PFSK-1 (cell line): Measurements from ENCODE around the gene CAMKK2.

ENCODE experiments used
- FOXP2 ChIP-seq: optimal IDR thresholded peaks from 2 replicates; pipeline ENCODE3; 2011; ENCODE audit warnings: borderline replicate concordance, control low read depth, inconsistent platforms; ENCODE audit not compliant: insufficient read depth; ENCODE audit errors: extremely low read length, extremely low read depth
- POLR2AphosphoS5 ChIP-seq: IDR thresholded peaks from 2 replicates; pipeline ENCODE4 v1.6.1; 2012; ENCODE audit warnings: low read depth, mild to moderate bottlenecking, control low read depth, low read length, moderate library complexity
- SIN3A ChIP-seq: IDR thresholded peaks from 2 replicates; pipeline ENCODE4 v1.6.1; 2012; ENCODE audit warnings: mild to moderate bottlenecking, low read length, moderate library complexity, borderline replicate concordance; ENCODE audit not compliant: insufficient read depth
- TAF1 ChIP-seq: IDR thresholded peaks from 2 replicates; pipeline ENCODE4 v1.6.1; 2012; ENCODE audit warnings: low read length, control low read depth, borderline replicate concordance; ENCODE audit not compliant: insufficient read depth
- TF ChIP-seq, protein P1 (sequence below), 2 experiments: IDR thresholded peaks; 2 replicates each; pipeline versions ENCODE4 v1.6.1 to v1.8.0; 2011 to 2012; ENCODE audit warnings: low read depth in 2 of 2, low read length in 2 of 2, control low read depth in 1 of 2, inconsistent platforms in 1 of 2, mild to moderate bottlenecking in 1 of 2, moderate library complexity in 1 of 2; ENCODE audit not compliant: insufficient read depth in 1 of 2

Gene CAMKK2

DNA sequence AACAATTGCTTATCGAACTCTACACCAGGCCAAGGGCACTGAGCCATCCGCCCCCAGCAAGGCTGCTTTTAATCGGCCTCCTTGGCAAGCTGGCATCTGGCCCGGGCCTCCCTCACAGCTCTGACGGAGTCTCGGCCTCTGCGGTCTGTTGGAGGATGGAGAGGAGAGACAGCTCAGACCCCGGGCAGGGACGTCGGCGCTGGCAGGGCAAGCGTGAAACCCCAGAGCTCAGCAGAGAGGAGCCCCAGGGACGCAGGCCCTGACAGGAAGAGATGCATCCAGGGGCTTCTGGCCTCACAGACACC, 17.5 kb downstream of the CAMKK2 start:
- no peak for TF ChIP-seq SIN3A
- no peak for TF ChIP-seq POLR2AphosphoS5

DNA sequence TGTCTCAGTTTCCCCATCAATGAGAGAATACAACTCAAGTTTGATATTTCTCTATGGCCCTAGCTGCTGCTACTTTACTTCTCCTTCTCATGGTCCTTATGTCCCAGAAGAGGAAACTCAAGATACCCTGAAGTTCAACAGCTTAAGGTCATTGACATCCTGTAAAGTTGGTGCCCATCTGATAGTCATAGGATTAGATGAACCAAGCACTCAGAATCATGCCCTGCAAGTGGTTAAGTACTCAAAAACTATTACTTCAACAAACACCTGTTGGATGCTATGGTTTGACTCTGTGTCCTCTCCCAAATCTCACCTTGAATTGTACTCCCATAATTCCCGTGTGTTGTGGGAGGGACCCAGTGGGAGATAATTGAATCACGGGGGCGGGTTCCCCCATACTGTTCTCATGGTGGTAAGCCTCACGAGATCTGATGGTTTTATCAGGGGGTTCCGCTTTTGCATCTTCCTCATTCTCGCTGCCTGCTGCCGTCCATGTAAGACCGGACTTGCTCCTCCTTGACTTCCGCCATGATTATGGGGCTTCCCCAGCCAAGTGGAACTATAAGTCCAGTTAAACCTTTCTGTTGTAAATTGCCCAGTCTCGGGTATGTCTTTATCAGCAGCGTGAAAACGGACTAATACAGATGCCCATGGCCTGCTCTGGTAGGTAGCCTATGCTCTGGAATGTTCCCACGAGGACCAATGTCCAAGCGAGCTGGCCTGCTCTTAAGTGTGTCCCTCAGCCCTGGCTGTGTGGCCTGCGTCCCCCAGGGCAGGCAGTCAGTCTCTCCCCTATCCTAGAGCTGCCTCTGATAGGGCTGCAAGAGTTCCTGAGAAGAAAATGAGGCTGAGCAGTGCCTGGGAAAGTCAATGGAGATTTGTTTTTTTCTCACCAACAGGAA, 18.1 kb downstream of the CAMKK2 start:
- no peak for TF ChIP-seq TAF1
- TF ChIP-seq, protein P1, sequence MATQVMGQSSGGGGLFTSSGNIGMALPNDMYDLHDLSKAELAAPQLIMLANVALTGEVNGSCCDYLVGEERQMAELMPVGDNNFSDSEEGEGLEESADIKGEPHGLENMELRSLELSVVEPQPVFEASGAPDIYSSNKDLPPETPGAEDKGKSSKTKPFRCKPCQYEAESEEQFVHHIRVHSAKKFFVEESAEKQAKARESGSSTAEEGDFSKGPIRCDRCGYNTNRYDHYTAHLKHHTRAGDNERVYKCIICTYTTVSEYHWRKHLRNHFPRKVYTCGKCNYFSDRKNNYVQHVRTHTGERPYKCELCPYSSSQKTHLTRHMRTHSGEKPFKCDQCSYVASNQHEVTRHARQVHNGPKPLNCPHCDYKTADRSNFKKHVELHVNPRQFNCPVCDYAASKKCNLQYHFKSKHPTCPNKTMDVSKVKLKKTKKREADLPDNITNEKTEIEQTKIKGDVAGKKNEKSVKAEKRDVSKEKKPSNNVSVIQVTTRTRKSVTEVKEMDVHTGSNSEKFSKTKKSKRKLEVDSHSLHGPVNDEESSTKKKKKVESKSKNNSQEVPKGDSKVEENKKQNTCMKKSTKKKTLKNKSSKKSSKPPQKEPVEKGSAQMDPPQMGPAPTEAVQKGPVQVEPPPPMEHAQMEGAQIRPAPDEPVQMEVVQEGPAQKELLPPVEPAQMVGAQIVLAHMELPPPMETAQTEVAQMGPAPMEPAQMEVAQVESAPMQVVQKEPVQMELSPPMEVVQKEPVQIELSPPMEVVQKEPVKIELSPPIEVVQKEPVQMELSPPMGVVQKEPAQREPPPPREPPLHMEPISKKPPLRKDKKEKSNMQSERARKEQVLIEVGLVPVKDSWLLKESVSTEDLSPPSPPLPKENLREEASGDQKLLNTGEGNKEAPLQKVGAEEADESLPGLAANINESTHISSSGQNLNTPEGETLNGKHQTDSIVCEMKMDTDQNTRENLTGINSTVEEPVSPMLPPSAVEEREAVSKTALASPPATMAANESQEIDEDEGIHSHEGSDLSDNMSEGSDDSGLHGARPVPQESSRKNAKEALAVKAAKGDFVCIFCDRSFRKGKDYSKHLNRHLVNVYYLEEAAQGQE (IDR thresholded peaks at IDR 0.05; ENCODE audit: insufficient read depth in 1 of 2, low read depth in 2 of 2, low read length in 2 of 2) = no peak

DNA sequence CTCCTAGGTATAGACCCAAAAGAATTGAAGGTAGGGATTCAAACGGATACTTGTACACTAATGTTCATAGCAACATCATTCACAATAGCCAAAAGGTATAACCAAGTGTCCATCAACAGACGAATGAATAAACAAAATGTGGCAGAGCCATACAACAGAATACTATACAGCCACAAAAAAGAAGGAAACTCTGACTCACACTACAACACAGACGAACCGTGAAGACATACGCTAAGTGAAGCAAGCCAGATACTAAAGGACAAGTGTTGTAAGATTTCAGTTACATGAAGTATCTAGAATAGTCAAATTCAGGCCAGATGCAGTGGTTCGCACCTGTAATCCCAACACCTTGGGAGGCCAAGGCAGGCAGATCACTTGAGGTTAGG, 19.1 kb downstream of the CAMKK2 start:
- TF ChIP-seq, protein P1 (IDR thresholded peaks at IDR 0.05; ENCODE audit: insufficient read depth in 1 of 2, low read depth in 2 of 2, low read length in 2 of 2) = no peak
- no peak for TF ChIP-seq FOXP2
- TF ChIP-seq SIN3A = no peak
- TF ChIP-seq POLR2AphosphoS5 = no peak
- TF ChIP-seq TAF1 = no peak

DNA sequence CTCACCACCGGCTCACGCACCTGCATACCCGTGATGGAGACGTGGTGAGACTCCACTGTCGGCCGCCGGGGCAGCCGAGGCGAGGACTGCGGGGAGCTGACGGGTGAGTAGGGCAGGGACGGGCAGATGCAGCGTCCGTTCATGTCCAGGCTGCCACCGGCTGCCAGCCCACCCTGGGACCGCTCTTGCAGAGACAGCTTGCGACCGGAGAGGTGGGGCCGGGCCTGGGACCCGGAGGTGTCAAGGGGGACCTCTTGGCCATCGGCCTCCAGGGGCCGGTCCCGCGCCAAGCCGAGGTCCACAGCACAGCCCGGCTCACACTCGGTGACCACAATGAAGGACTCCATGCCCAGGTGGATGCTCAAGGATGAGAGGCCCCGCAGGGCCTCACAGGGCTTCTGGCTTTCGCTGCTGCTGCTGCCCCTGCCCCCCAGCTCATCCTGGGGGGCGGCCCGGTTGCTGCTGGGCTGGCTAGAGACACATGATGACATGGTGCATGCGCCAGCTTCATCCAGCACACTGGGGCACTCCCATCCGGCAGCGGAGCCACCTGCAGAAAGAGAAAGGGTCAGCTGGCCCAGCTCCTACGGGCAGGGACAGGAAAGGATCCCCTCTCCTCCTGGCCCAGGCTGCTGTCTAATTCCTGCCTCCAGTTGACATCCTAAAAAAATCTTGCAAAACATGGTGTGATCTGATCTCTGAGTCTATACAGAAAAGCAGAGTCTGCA, 22.3 kb downstream of the CAMKK2 start:
- TF ChIP-seq SIN3A (no peak), POLR2AphosphoS5 (no peak), FOXP2 (no peak)
- TF ChIP-seq, protein P1 (IDR thresholded peaks at IDR 0.05; ENCODE audit: insufficient read depth in 1 of 2, low read depth in 2 of 2, low read length in 2 of 2) = no peak

DNA sequence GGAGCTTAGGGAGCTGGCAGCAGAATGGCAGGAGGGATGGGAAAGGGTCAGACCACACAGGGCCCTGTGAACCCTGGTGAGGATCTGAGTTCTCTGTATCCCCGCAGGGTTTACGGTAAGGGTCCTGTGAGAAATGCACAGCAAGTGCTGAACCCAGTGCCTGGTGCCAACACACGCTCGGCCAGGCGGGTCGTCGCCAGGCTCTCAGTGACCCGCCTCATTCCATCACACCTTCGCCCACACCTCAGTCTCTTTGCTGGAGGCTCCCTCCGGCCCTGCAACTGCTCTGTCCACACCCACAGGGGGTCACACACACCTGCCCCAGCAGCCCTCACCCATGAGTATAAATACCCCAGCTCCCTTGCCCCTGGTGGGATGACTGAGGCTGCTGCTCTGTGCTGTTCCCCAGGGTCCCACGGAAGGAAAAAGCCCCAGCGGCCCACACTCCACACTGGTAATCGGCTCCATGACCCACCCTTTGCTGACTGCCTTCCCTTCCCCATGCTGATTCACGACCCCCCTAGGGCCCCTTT, 23.1 kb downstream of the CAMKK2 start:
- no peak for TF ChIP-seq POLR2AphosphoS5
- no peak for TF ChIP-seq TAF1
- no peak for TF ChIP-seq FOXP2
- TF ChIP-seq, protein P1 (IDR thresholded peaks at IDR 0.05; ENCODE audit: insufficient read depth in 1 of 2, low read depth in 2 of 2, low read length in 2 of 2) = no peak
- no peak for TF ChIP-seq SIN3A
